H9 (cell line): ENCODE measurements around the gene LARGE1. TPM values are rescaled to one million over a fixed set of nuclear protein-coding genes. Genes with fewer than 3 reads are reported as not detected.

Experiments used
- DNase-seq: peaks from one replicate; pipeline ENCODE4 v3.0.0-alpha.2; 2017
- H2AFZ ChIP-seq: one replicate; pipeline ENCODE4 v1.6.1; 2013; ENCODE audit warnings: mild to moderate bottlenecking, low read length, control low read depth, moderate library complexity
- H2AK5ac ChIP-seq: 2 replicates; pipeline ENCODE4 v1.6.1; 2013; ENCODE audit warnings: low read length, control low read depth, mixed read lengths; ENCODE audit not compliant: insufficient read length
- H2BK120ac ChIP-seq: one replicate; pipeline ENCODE4 v1.6.1; 2013; ENCODE audit warnings: low read depth, mild to moderate bottlenecking, low read length, control low read depth, inconsistent platforms; ENCODE audit not compliant: poor library complexity, severe bottlenecking
- H2BK12ac ChIP-seq: 2 replicates; pipeline ENCODE4 v1.6.1; 2013; ENCODE audit warnings: low read length, control low read depth, mixed read lengths, low read depth; ENCODE audit not compliant: insufficient read length
- H2BK15ac ChIP-seq: 2 replicates; pipeline ENCODE4 v1.6.1; 2013; ENCODE audit warnings: low read depth, low read length, control low read depth
- H2BK20ac ChIP-seq: one replicate; pipeline ENCODE4 v1.6.1; 2013; ENCODE audit warnings: low read depth, mild to moderate bottlenecking, low read length, control low read depth, inconsistent platforms; ENCODE audit not compliant: poor library complexity, severe bottlenecking
- H2BK5ac ChIP-seq: 2 replicates; pipeline ENCODE4 v1.6.1; 2013; ENCODE audit warnings: low read length, control low read depth, mixed read lengths; ENCODE audit not compliant: insufficient read length
- H3K14ac ChIP-seq: 2 replicates; pipeline ENCODE4 v1.6.1; 2013; ENCODE audit warnings: low read length, control low read depth; ENCODE audit not compliant: insufficient read depth
- H3K18ac ChIP-seq: 2 replicates; pipeline ENCODE4 v1.6.1; 2013; ENCODE audit warnings: low read depth, mild to moderate bottlenecking, mixed read lengths, low read length, control low read depth; ENCODE audit not compliant: insufficient read length
- H3K23ac ChIP-seq: 2 replicates; pipeline ENCODE4 v1.6.1; 2013; ENCODE audit warnings: low read length, control low read depth, mixed read lengths, low read depth; ENCODE audit not compliant: insufficient read length
- H3K23me2 ChIP-seq: 2 replicates; pipeline ENCODE4 v1.6.1; 2013; ENCODE audit warnings: low read depth, mild to moderate bottlenecking, mixed read lengths, low read length, control low read depth; ENCODE audit not compliant: insufficient read length, poor library complexity, severe bottlenecking
- H3K27ac ChIP-seq: 2 replicates; pipeline ENCODE4 v1.5.1; 2013; ENCODE audit warnings: low read length, control low read depth, mixed read lengths, low read depth; ENCODE audit not compliant: insufficient read length
- H3K27me3 ChIP-seq: 2 replicates; pipeline ENCODE4 v1.6.1; 2013; ENCODE audit warnings: low read length, control low read depth, inconsistent platforms; ENCODE audit not compliant: insufficient read depth
- H3K4ac ChIP-seq: 2 replicates; pipeline ENCODE4 v1.6.1; 2013; ENCODE audit warnings: low read depth, mild to moderate bottlenecking, control low read depth, inconsistent platforms, low read length, moderate library complexity
- H3K4me1 ChIP-seq: 2 replicates; pipeline ENCODE4 v1.6.1; 2013; ENCODE audit warnings: low read length, control low read depth, inconsistent platforms; ENCODE audit not compliant: insufficient read depth
- H3K4me2 ChIP-seq: 2 replicates; pipeline ENCODE4 v1.6.1; 2013; ENCODE audit warnings: low read length, control low read depth, mixed read lengths; ENCODE audit not compliant: insufficient read length, insufficient read depth
- H3K56ac ChIP-seq: 2 replicates; pipeline ENCODE4 v1.6.1; 2013; ENCODE audit warnings: low read depth, mild to moderate bottlenecking, mixed read lengths, low read length, control low read depth; ENCODE audit not compliant: insufficient read length
- H3K79me1 ChIP-seq: 2 replicates; pipeline ENCODE4 v1.6.1; 2013; ENCODE audit warnings: low read depth, mild to moderate bottlenecking, moderate library complexity, low read length, control low read depth, inconsistent platforms; ENCODE audit not compliant: insufficient read depth, poor library complexity, severe bottlenecking
- H3K79me2 ChIP-seq: 2 replicates; pipeline ENCODE4 v1.6.1; 2013; ENCODE audit warnings: low read length, control low read depth, inconsistent platforms; ENCODE audit not compliant: insufficient read depth
- H3K9ac ChIP-seq: 2 replicates; pipeline ENCODE4 v1.6.1; 2013; ENCODE audit warnings: low read length, control low read depth, mixed read lengths; ENCODE audit not compliant: insufficient read length; ENCODE audit errors: extremely low read depth
- H3K9me3 ChIP-seq: one replicate; pipeline ENCODE4 v1.6.1; 2013; ENCODE audit warnings: low read depth, low read length, inconsistent platforms; ENCODE audit not compliant: control insufficient read depth
- H3T11ph ChIP-seq: one replicate; pipeline ENCODE4 v1.6.1; 2013; ENCODE audit warnings: mild to moderate bottlenecking, low read length, control low read depth, inconsistent platforms
- H4K20me1 ChIP-seq: one replicate; pipeline ENCODE4 v1.6.1; 2013; ENCODE audit not compliant: control insufficient read depth, insufficient read length, insufficient read depth
- H4K5ac ChIP-seq: 2 replicates; pipeline ENCODE4 v1.6.1; 2013; ENCODE audit warnings: low read depth, mild to moderate bottlenecking, mixed read lengths, low read length, control low read depth; ENCODE audit not compliant: insufficient read length
- H4K8ac ChIP-seq: replicated peaks from 2 replicates; pipeline ENCODE4 v1.6.1; 2013; ENCODE audit warnings: low read length, control low read depth, mixed read lengths, low read depth; ENCODE audit not compliant: insufficient read length
- H4K91ac ChIP-seq: 2 replicates; pipeline ENCODE4 v1.6.1; 2013; ENCODE audit warnings: low read depth, mild to moderate bottlenecking, moderate library complexity, mixed read lengths, low read length, control low read depth; ENCODE audit not compliant: insufficient read length
- H3K27ac Mint-ChIP-seq, 3 experiments: 2 replicates in 2 of 3; 3 replicates in 1 of 3; pipeline ENCODE4 v1.8.0; 2020 to 2021; ENCODE audit warnings: mixed read lengths in 3 of 3, mild to moderate bottlenecking in 1 of 3, moderate library complexity in 1 of 3
- H3K27me3 Mint-ChIP-seq: 2 replicates; pipeline ENCODE4 v1.8.0; 2021; ENCODE audit warnings: low read depth, mild to moderate bottlenecking, moderate library complexity, mixed read lengths
- H3K36me3 Mint-ChIP-seq, 3 experiments: 2 replicates in 2 of 3; 3 replicates in 1 of 3; pipeline ENCODE4 v1.8.0; 2020 to 2021; ENCODE audit warnings: low read depth in 3 of 3, mixed read lengths in 3 of 3; ENCODE audit not compliant: insufficient read depth in 1 of 3
- H3K4me1 Mint-ChIP-seq, 2 experiments: 2 replicates each; pipeline ENCODE4 v1.8.0; 2020; ENCODE audit warnings: mixed read lengths in 2 of 2
- H3K4me3 Mint-ChIP-seq, 2 experiments: 2 replicates in 1 of 2; 3 replicates in 1 of 2; pipeline ENCODE4 v1.8.0; 2020 to 2021; ENCODE audit warnings: mild to moderate bottlenecking in 2 of 2, mixed read lengths in 2 of 2, moderate library complexity in 1 of 2
- H3K9me3 Mint-ChIP-seq, 2 experiments: 2 replicates in 1 of 2; 3 replicates in 1 of 2; pipeline ENCODE4 v1.8.0; 2020; ENCODE audit warnings: mild to moderate bottlenecking in 2 of 2, mixed read lengths in 2 of 2, moderate library complexity in 1 of 2
- WGBS: extraction: QIAGEN DNeasy Blood & Tissue Kit; methylation state at CpG from one replicate; pipeline ENCODE4 v1.1.7; 2013; ENCODE audit warnings: missing lambda C conversion rate, low lambda C conversion rate, mixed read lengths; ENCODE audit not compliant: insufficient read length; ENCODE audit errors: extremely low coverage; 5-methylcytosine and 5-hydroxymethylcytosine counted together
- total RNA-seq: library from RNA; stranded (reverse); gene quantifications from 2 replicates; pipeline ENCODE4 v1.2.1, GENCODE V29; 2021
- TF ChIP-seq, protein P1 (sequence below): fragments of 200-600 bp; sonication (generic); conservative IDR thresholded peaks from 3 replicates; pipeline ENCODE4 v1.8.0; 2021; ENCODE audit warnings: antibody characterized with exemption, mild to moderate bottlenecking

LARGE1 gene
- total RNA-seq, 1 experiment from 2014 or later = 43.5 TPM

DNA sequence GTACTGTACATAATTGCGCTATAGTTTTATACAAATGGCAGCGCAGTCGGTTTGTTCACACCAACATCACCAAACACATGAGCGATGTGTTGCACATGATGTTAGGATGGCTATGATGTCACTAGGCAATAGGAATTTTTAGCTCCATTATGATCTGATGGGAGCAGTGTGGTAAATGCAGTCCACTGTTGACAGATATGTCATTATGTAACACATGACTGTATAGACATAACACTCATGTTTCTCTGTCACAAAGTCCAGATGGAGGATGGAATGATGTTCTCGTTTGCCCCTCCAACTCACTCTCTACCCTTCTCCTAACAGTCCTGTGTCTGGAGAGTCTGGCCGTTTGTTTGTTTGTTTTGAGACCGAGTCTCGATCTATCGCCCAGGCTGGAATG, 288.5 kb downstream of the LARGE1 start:
- Histone ChIP-seq H2BK120ac (no peak overlapping the region), H4K91ac (no peak overlapping the region), H4K20me1 (no peaks in the 10 kb centered on the region), H3K18ac (no peak overlapping the region), H2AFZ (no peak overlapping the region), H3K56ac (no peak overlapping the region), H3K27ac (no peak overlapping the region), H3K27me3 (no peaks in the 10 kb centered on the region), H3K79me1 (no peaks in the 10 kb centered on the region), H3K23ac (no peak overlapping the region), H3K79me2 (no peaks in the 10 kb centered on the region), H4K5ac (no peak overlapping the region), H3K4me1 (no peaks in the 10 kb centered on the region; the same call in 1 of the 2 replicates), H3K9ac (no peak overlapping the region), H3K23me2 (no peaks in the 10 kb centered on the region), H2BK20ac (no peak overlapping the region), H3K4ac (no peak overlapping the region), H2BK12ac (no peak overlapping the region), H4K8ac (no peak overlapping the region), H3T11ph (no peak overlapping the region), H3K9me3 (no peaks in the 10 kb centered on the region), H2BK15ac (no peak overlapping the region), H3K14ac (no peak overlapping the region), H3K4me2 (no peak overlapping the region), H2AK5ac (no peak overlapping the region), H2BK5ac (no peak overlapping the region)
- TF ChIP-seq, protein P1, sequence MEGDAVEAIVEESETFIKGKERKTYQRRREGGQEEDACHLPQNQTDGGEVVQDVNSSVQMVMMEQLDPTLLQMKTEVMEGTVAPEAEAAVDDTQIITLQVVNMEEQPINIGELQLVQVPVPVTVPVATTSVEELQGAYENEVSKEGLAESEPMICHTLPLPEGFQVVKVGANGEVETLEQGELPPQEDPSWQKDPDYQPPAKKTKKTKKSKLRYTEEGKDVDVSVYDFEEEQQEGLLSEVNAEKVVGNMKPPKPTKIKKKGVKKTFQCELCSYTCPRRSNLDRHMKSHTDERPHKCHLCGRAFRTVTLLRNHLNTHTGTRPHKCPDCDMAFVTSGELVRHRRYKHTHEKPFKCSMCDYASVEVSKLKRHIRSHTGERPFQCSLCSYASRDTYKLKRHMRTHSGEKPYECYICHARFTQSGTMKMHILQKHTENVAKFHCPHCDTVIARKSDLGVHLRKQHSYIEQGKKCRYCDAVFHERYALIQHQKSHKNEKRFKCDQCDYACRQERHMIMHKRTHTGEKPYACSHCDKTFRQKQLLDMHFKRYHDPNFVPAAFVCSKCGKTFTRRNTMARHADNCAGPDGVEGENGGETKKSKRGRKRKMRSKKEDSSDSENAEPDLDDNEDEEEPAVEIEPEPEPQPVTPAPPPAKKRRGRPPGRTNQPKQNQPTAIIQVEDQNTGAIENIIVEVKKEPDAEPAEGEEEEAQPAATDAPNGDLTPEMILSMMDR = no peak
- no peak overlapping the region for H3K27ac Mint-ChIP-seq
- no CpG with 5 or more reads among the region's 9 CpGs for WGBS
- DNase-seq = no peak
- no peak overlapping the region for H3K4me3 Mint-ChIP-seq
- H3K9me3 Mint-ChIP-seq = peaks cover 0 to 5% of the 10 kb centered on the region in 2 experiments; a peak in 1 of 5 replicates
- peaks cover 0 to 10% (median 1%) of the 10 kb centered on the region in 3 experiments; a peak in 4 of 7 replicates for H3K36me3 Mint-ChIP-seq
- peaks cover 1% of the 10 kb centered on the region; the same call in 1 of the 2 replicates for H3K27me3 Mint-ChIP-seq
- no peaks in the 10 kb centered on the region; a peak in 1 of 4 replicates for H3K4me1 Mint-ChIP-seq
